H1 (cell line): ENCODE data around the gene OPN5. TPM values are rescaled to one million over a fixed set of nuclear protein-coding genes. Genes with fewer than 3 reads are reported as not detected.

ENCODE experiments used
- CTCF ChIA-PET: fragments of 300-600 bp; sonication (Branson Sonifier 250); formaldehyde crosslinking; loops from one replicate; lab custom pipeline; 2021; ENCODE audit not compliant: partially characterized antibody; lab: Charles Lee
- POLR2A ChIA-PET: fragments of 300-600 bp; sonication (Branson Sonifier 250); formaldehyde crosslinking; loops from one replicate; lab custom pipeline; 2021; ENCODE audit warnings: inconsistent platforms; ENCODE audit not compliant: partially characterized antibody; lab: Charles Lee
- DNase-seq, 2 experiments: peaks; one replicate each; pipeline versions ENCODE4 v3.0.0 to v3.0.0-alpha.2; 2010 to 2022; ENCODE audit warnings: low spot score in 2 of 2, low read depth in 1 of 2, mixed read lengths in 1 of 2
- FAIRE-seq: peaks from 2 replicates; lab custom pipeline; 2011; peaks lifted over from hg19 to GRCh38; lab: Jason Lieb, UNC
- H2AFZ ChIP-seq: 2 replicates; pipeline ENCODE4 v1.8.1; 2012; ENCODE audit warnings: low read length, inconsistent platforms
- H2AK5ac ChIP-seq: 2 replicates; pipeline ENCODE4 v1.6.1; 2013; ENCODE audit warnings: low read depth, low read length
- H2BK120ac ChIP-seq: replicated peaks from 2 replicates; pipeline ENCODE3; 2013; ENCODE audit warnings: low read depth, low read length, inconsistent platforms
- H2BK12ac ChIP-seq: 2 replicates; pipeline ENCODE4 v1.6.1; 2013; ENCODE audit warnings: low read depth, low read length
- H2BK15ac ChIP-seq: 2 replicates; pipeline ENCODE4 v1.6.1; 2013; ENCODE audit warnings: low read length
- H2BK20ac ChIP-seq: 2 replicates; pipeline ENCODE4 v1.6.1; 2013; ENCODE audit warnings: low read length
- H2BK5ac ChIP-seq: 2 replicates; pipeline ENCODE4 v1.6.1; 2013; ENCODE audit warnings: low read depth, low read length
- H3K14ac ChIP-seq: 2 replicates; pipeline ENCODE4 v1.6.1; 2013; ENCODE audit warnings: inconsistent platforms; ENCODE audit not compliant: insufficient read length
- H3K18ac ChIP-seq: 2 replicates; pipeline ENCODE4 v1.6.1; 2013; ENCODE audit warnings: low read length; ENCODE audit errors: extremely low read depth
- H3K23ac ChIP-seq: 2 replicates; pipeline ENCODE4 v1.6.1; 2013; ENCODE audit warnings: inconsistent platforms; ENCODE audit not compliant: insufficient read length
- H3K23me2 ChIP-seq: 2 replicates; pipeline ENCODE4 v1.6.1; 2013; ENCODE audit warnings: low read depth, low read length
- H3K27ac ChIP-seq: 2 replicates; pipeline ENCODE4 v1.6.1; 2011; ENCODE audit warnings: low read depth, low read length, inconsistent platforms
- H3K27me3 ChIP-seq, 4 experiments: replicated peaks in 1 of 4; 1 replicate in 1 of 4; 2 replicates in 3 of 4; pipeline versions ENCODE4 v1.6.1 to v1.8.1; 2011 to 2013; ENCODE audit warnings: low read length in 3 of 4, mild to moderate bottlenecking in 3 of 4, inconsistent platforms in 2 of 4, mixed read lengths in 2 of 4, moderate library complexity in 1 of 4; ENCODE audit not compliant: control insufficient read depth in 3 of 4, insufficient read depth in 3 of 4; ENCODE audit errors: extremely low read depth in 1 of 4
- H3K36me3 ChIP-seq, 4 experiments: 2 replicates each; pipeline versions ENCODE4 v1.6.1 to v1.8.1; 2011 to 2013; ENCODE audit warnings: mild to moderate bottlenecking in 4 of 4, low read length in 3 of 4, moderate library complexity in 2 of 4, control low read depth in 1 of 4, inconsistent platforms in 1 of 4; ENCODE audit not compliant: insufficient read depth in 4 of 4, control insufficient read depth in 2 of 4
- H3K4ac ChIP-seq: replicated peaks from 2 replicates; pipeline ENCODE3; 2013; ENCODE audit warnings: low read length, low read depth, mixed read lengths, inconsistent platforms; ENCODE audit not compliant: insufficient read length
- H3K4me1 ChIP-seq, 4 experiments: replicated peaks in 1 of 4; 1 replicate in 1 of 4; 2 replicates in 3 of 4; pipeline versions ENCODE4 v1.6.1 to v1.8.1; 2011 to 2013; ENCODE audit warnings: low read length in 3 of 4, inconsistent platforms in 2 of 4, mixed read lengths in 1 of 4; ENCODE audit not compliant: insufficient read depth in 4 of 4, control insufficient read depth in 3 of 4
- H3K4me2 ChIP-seq, 2 experiments: 2 replicates each; pipeline versions ENCODE4 v1.6.1 to v1.8.1; 2011 to 2013; ENCODE audit warnings: low read depth in 2 of 2, low read length in 2 of 2, control low read depth in 1 of 2, inconsistent platforms in 1 of 2, mild to moderate bottlenecking in 1 of 2; ENCODE audit not compliant: insufficient read depth in 1 of 2
- H3K4me3 ChIP-seq, 4 experiments: fragments of 200-600, 300-600 bp in 1 of 4; sonication (generic), shearing (Covaris generic), sonication (Bioruptor Twin) in 1 of 4; 2 replicates each; pipeline versions ENCODE4 v1.5.1 to v1.8.1; 2011 to 2016; ENCODE audit warnings: low read length in 4 of 4, low read depth in 3 of 4, control low read depth in 2 of 4, inconsistent platforms in 2 of 4, mild to moderate bottlenecking in 2 of 4, mixed read lengths in 1 of 4, moderate library complexity in 1 of 4; ENCODE audit not compliant: insufficient read depth in 2 of 4; ENCODE audit errors: extremely low read depth in 1 of 4
- H3K56ac ChIP-seq: replicated peaks from 2 replicates; pipeline ENCODE3; 2013; ENCODE audit warnings: low read depth, mild to moderate bottlenecking, mixed read lengths, low read length, inconsistent platforms; ENCODE audit not compliant: insufficient read length
- H3K79me1 ChIP-seq: 2 replicates; pipeline ENCODE4 v1.6.1; 2013; ENCODE audit warnings: low read depth, low read length, control low read depth
- H3K79me2 ChIP-seq, 2 experiments: 2 replicates each; pipeline versions ENCODE4 v1.6.1 to v1.8.1; 2012 to 2013; ENCODE audit warnings: low read length in 2 of 2, mild to moderate bottlenecking in 2 of 2, inconsistent platforms in 1 of 2; ENCODE audit not compliant: insufficient read depth in 2 of 2, control insufficient read depth in 1 of 2
- H3K9ac ChIP-seq, 4 experiments: replicated peaks in 1 of 4; 1 replicate in 1 of 4; 2 replicates in 3 of 4; pipeline versions ENCODE4 v1.6.1 to v1.8.1; 2011 to 2013; ENCODE audit warnings: low read depth in 3 of 4, low read length in 3 of 4, control low read depth in 2 of 4, mild to moderate bottlenecking in 2 of 4, moderate library complexity in 2 of 4, inconsistent platforms in 1 of 4; ENCODE audit errors: extremely low read depth in 1 of 4
- H3K9me3 ChIP-seq, 2 experiments: 2 replicates each; pipeline versions ENCODE4 v1.6.1 to v1.8.1; 2012 to 2013; ENCODE audit warnings: mild to moderate bottlenecking in 2 of 2, moderate library complexity in 2 of 2, control low read depth in 1 of 2, inconsistent platforms in 1 of 2, low read depth in 1 of 2, low read length in 1 of 2, mixed read lengths in 1 of 2; ENCODE audit not compliant: insufficient read depth in 2 of 2
- H4K20me1 ChIP-seq, 2 experiments: replicated peaks in 1 of 2; 2 replicates each; pipeline versions ENCODE3 to v1.8.1; 2011 to 2013; ENCODE audit warnings: inconsistent platforms in 2 of 2, low read length in 2 of 2, mild to moderate bottlenecking in 1 of 2; ENCODE audit not compliant: insufficient read depth in 2 of 2, control insufficient read depth in 1 of 2
- H4K5ac ChIP-seq: 2 replicates; pipeline ENCODE4 v1.6.1; 2013; ENCODE audit warnings: low read length, low read depth, mixed read lengths, inconsistent platforms; ENCODE audit not compliant: insufficient read length
- H4K8ac ChIP-seq: 2 replicates; pipeline ENCODE4 v1.8.0; 2013; ENCODE audit warnings: mild to moderate bottlenecking, moderate library complexity, low read length, inconsistent platforms; ENCODE audit not compliant: insufficient read depth; ENCODE audit errors: extremely low read depth
- H4K91ac ChIP-seq: replicated peaks from 2 replicates; pipeline ENCODE3; 2013; ENCODE audit warnings: low read length, mixed read lengths, inconsistent platforms; ENCODE audit not compliant: insufficient read length
- ATF3 ChIP-seq: IDR thresholded peaks from 2 replicates; pipeline ENCODE4 v1.6.1; 2011; ENCODE audit warnings: low read depth, mild to moderate bottlenecking, low read length; ENCODE audit not compliant: insufficient read depth
- EGR1 ChIP-seq: IDR thresholded peaks from 2 replicates; pipeline ENCODE4 v1.6.1; 2011; ENCODE audit warnings: low read depth, low read length, borderline replicate concordance
- GTF2F1 ChIP-seq: IDR thresholded peaks from 2 replicates; pipeline ENCODE4 v1.6.1; 2012; ENCODE audit warnings: low read depth, low read length, improper control_type of control experiment, borderline replicate concordance
- KDM1A ChIP-seq: fragments of 200-600, 300-600 bp; sonication (generic); IDR thresholded peaks from 2 replicates; pipeline ENCODE4 v1.7.1; 2016; ENCODE audit warnings: mild to moderate bottlenecking, low read length, borderline replicate concordance
- KDM5A ChIP-seq: fragments of 200-600 bp; IDR thresholded peaks from 2 replicates; pipeline ENCODE4 v1.7.1; 2012; ENCODE audit warnings: mild to moderate bottlenecking, low read length, inconsistent platforms, mixed read lengths
- NRF1 ChIP-seq: IDR thresholded peaks from 2 replicates; pipeline ENCODE4 v1.6.1; 2011; ENCODE audit warnings: mild to moderate bottlenecking, low read depth, low read length, improper control_type of control experiment
- RAD21 ChIP-seq, 2 experiments: IDR thresholded peaks in 1 of 2; conservative IDR thresholded peaks in 1 of 2; 2 replicates each; pipeline ENCODE4 v1.6.1; 2011; ENCODE audit warnings: low read depth in 2 of 2, low read length in 2 of 2, improper control_type of control experiment in 1 of 2, inconsistent platforms in 1 of 2, mild to moderate bottlenecking in 1 of 2, moderate library complexity in 1 of 2
- WGBS, 2 experiments: shearing (Covaris generic) in 1 of 2; methylation state at CpG; one replicate each; pipeline versions ENCODE4 v1.1.6 to v1.1.7; 2013 to 2015; ENCODE audit warnings: low lambda C conversion rate in 2 of 2, mixed read lengths in 2 of 2, inconsistent platforms in 1 of 2, low coverage in 1 of 2, missing lambda C conversion rate in 1 of 2; ENCODE audit not compliant: insufficient replicate concordance in 2 of 2, insufficient coverage in 1 of 2, insufficient read length in 1 of 2; ENCODE audit errors: extremely low coverage in 1 of 2, missing lambda C conversion rate in 1 of 2; 5-methylcytosine and 5-hydroxymethylcytosine counted together
- polyA plus RNA-seq, 7 experiments: library from polyadenylated mRNA; depleted of rRNA in 3 of 7; stranded (reverse) in 5 of 7; unstranded in 2 of 7; fragments of >200 nt in 5 of 7; fragments of 200-250 nt in 2 of 7; gene quantifications; 1 replicate in 5 of 7; 2 replicates in 1 of 7; 4 replicates in 1 of 7; pipeline versions ENCODE4 v1.2.1 to v1.2.3, GENCODE V29; 2011 to 2013; ENCODE audit warnings: missing spikeins in 2 of 7, mixed read lengths in 2 of 7
- total RNA-seq: library from RNA; stranded (reverse); fragmentation: NEBNext Ultra II Directional; extraction: Animal tissue kit (Norgen Biotek cat#: 25700); gene quantifications from 2 replicates; pipeline ENCODE4 v1.2.1, GENCODE V29; 2021

OPN5 gene
- total and polyA plus RNA-seq, 2 of the 8 experiments (the other 6 are each of a cell fraction or from before 2014, with no cell fraction given): not detected

- Histone ChIP-seq H3K56ac (no peak overlapping the region), H3K4me3 (no peak overlapping the region), H3K9ac (no peak overlapping the region), H2BK20ac (no peak overlapping the region), H3K14ac (no peak overlapping the region), H4K5ac (no peak overlapping the region), H3K4ac (no peak overlapping the region), H3K4me2 (0 out of 4 replicates have a peak overlapping the region, but pooled peaks of 1 of the 2 experiments have one; percentile 21), H2BK12ac (no peak overlapping the region), H3K4me1 (peaks cover 0 to 7% (median 4%) of the 10 kb centered on the region in 4 experiments; a peak in 4 of 7 replicates), H2AK5ac (no peak overlapping the region), H3K27me3 (peaks cover 5 to 31% (median 27%) of the 10 kb centered on the region in 4 experiments; a peak in 6 of 7 replicates), H3K27ac (no peak overlapping the region), H3K9me3 (no peaks in the 10 kb centered on the region), H4K8ac (no peak overlapping the region), H3K79me1 (no peaks in the 10 kb centered on the region), H3K23ac (no peak overlapping the region), H2AFZ (no peak overlapping the region), H3K23me2 (no peaks in the 10 kb centered on the region), H3K18ac (no peak overlapping the region), H2BK5ac (no peak overlapping the region), H3K79me2 (no peaks in the 10 kb centered on the region), H2BK15ac (no peak overlapping the region), H2BK120ac (no peak overlapping the region), H3K36me3 (no peaks in the 10 kb centered on the region), H4K91ac (no peak overlapping the region), H4K20me1 (peaks cover 0 to 2% of the 10 kb centered on the region in 2 experiments)
- CTCF ChIA-PET: interaction anchor here (0.7 to 4.3 kb wide), 42 partner anchors 9 to 1635 kb away, joined by 3 to 27 read pairs (median 3); no protein-coding TSS in a partner anchor
- peak in 1 of 2 experiments; percentile 74 for DNase-seq
- WGBS, 2 experiments: 34% methylated on average over 20 of the region's 20 CpGs; no CpG with 5 or more reads in 1 of the 2 experiments
- POLR2A ChIA-PET: interaction anchor here (1.1 kb wide), 1 partner anchor 672 kb away, joined by 3 read pairs; no protein-coding TSS in a partner anchor
- peak; percentile 95 for FAIRE-seq
- TF ChIP-seq RAD21 (IDR thresholded peaks at IDR 0.05 in 1 of 2, conservative IDR thresholded peaks at IDR 0.05 in 1 of 2; ENCODE audit: low read depth in 2 of 2, low read length in 2 of 2): peak; percentile 98 to 99
- TF ChIP-seq KDM5A: no peak
- TF ChIP-seq GTF2F1: no peak
- peak; percentile 14; the same call in 1 of the 2 replicates for TF ChIP-seq EGR1
- TF ChIP-seq ATF3: no peak; the same call in 1 of the 2 replicates
- no peak for TF ChIP-seq KDM1A
- TF ChIP-seq NRF1: no peak
Measured at GRCh38 chr6:47787620-47788497, 6.0 kb downstream of the OPN5 start.
